Measurements from ENCODE around the gene KIF1A.

Gene KIF1A

DNA sequence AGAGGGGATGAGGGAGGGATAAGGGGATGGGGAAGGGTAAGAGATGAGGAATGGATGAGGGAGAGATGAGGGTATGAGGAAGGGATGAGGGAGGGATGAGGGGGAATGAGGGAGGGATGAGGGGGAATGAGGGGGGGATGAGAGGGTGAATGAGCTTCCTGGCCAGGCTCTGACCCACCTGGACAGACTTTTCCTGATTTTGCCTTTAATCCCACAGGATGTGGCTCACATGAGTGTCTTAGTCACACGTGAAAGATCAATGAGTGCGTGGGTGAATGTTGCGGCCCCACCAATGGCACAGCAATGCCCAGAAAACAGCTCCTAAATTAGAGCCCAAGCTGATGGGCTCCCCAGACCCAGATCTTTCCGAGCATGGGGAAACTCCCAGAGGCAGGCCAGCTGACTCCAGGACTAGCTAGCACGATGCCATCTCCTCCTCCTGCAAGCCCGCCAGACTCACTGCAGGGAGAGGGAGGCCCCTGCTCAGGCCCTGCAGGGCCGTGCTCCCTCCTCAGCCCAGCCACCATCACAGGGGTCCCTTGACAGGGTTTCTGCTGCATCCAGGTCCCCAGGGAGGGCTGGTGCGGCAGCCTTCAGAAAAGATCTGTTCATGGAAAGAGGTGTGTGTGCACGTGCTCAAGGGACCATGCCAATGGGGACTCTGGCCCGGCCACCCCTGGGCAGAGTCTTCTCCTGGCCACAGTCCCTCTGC, 87.0 kb downstream of the KIF1A start:
- no peak for DNase-seq

DNA sequence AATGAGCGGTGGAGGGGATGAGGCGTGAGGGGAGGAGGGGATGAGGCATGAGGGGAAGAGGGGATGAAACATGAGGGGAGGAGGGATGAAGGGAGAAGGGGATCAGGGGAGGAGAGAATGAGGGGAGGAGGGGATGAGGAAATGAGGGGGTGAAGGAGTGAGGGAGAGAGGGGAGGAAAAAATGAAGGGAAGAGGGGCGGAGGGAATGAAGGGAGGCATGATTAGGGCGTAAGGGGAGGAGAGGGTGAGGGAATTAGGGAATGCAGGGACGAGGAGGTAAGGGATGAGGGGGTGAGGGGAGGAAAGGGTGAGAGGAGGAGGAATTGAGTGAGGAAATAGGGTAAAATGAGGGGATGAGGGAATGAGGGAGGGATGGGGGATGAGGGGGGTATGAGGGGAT, 87.8 kb downstream of the KIF1A start:
- no peak for DNase-seq

DNA sequence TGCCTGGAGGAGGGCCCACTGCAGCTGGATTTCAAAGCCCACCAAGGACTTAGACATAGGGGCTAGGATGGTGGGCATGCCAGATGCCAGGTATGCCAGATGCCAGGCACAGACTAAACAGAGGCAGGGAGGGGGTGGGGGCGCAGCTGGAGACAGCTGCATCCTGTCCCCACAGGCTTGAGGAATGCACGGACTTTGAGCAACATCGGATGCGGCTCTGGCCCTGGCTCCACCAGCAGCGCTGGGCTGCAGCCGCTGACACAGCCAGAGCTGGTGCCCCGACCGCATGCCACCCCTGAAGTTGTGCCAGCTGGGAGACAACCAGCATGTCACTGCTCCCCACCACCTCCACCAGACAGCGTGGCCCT, 88.9 kb downstream of the KIF1A start:
- DNase-seq = no peak

DNA sequence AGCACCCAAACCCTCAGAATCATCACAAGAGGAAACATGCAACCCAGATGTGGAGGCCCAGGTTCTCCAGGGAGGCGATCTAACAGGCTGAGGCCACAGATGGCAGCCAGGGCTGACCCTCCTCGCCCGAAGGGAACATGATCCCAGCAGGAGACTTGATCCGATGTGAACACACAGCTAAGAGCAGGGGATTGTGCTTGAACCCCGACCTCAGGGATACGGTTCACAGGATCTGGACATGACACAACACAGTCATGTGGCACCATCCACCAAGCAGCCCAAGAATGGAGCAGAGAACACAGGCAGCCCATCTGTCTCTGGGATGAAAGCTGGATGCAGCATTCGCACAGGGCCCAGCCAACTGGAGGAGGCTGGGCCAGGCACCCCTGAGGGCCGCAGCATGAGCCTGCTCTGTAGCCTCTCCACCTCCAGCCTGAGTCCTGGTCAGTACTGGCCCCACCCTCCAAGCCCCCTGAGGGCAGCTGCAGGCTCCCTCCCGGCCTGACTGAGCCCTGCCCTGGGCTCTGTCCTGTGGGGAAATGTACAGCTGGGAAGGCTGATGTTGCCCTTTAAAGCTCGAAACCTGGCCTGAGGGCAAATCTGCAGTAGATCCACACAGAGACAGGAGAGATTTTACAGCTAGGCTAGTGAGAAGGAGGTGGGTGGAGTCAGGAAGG, 89.4 kb downstream of the KIF1A start:
- DNase-seq = no peak

DNA sequence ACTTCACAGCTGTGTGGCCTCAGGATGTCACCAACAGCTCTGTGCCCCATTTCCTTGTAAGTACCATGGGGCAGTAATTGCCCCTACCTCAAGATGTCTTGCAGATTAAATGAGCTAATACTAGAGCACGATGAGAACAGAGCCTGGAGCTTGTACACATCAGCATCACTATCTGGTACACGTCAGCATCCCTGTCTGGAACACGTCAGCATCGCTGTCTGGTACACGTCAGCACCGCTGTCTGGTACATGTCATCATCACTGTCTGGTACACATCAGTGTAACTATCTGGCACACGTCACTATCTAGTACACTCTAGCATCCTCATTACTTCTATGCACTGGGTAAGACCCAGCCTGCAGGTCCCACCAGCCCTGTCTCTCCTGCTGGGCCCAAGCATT, 91.2 kb downstream of the KIF1A start:
- no peak for DNase-seq

DNA sequence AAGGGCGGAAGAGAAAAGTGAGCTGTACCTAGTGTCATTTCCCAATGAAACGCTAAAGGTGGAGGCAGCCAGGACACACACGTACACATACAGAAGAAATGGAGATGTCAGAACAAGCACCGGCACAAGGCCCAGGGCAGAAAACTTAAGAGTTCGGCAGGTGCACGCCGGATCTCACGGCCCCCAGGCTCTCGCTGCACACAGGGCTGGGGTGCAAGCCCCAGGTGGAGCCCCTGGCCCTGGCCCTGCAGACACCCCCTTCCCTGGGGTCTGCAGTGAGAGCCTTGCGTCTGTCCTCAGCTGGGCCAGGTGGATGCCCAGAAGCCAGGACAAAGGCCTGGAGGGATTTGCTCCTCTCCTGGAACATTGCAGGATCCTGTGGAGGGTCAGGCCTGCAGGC, 91.7 kb downstream of the KIF1A start:
- no peak for DNase-seq

DNA sequence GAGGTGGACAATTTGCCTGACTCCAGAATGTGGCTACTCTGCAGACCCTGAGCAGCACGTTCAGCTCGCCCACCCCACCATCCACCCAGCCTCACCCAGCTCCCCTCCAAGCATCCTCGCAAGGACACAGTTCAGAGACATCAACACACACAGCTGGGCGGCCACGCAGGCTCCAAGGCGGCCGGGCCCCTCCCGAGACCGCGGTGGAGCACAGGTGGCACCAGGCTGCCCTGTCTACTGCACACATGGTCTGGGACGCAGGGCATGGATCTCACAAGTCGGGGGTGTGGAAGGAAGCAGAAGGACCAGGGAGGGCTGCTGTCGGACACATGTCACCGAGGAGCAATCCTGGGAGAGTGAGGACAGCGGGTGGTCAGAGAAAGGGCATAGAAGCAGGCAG, 92.1 kb downstream of the KIF1A start:
- no peak for DNase-seq

DNA sequence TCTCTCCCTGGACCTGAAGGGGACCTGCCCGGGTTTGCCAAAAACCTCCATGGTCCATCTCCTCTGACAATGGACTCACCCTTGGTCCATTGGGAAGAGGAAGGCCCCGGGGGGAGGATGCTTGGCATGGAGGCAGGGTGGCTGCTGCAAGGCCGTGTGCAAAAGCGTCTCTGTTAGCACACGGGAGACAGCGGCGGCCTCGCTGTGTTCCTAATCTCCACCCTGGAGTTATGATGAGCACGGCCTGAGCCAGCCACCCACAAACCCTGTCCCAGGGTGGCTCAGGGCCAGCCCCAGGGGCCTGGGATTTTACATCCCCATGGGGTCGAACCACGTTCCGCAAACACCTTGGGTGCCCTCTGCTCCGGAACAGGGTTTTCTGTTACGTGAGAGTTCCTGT, 92.6 kb downstream of the KIF1A start:
- DNase-seq = no peak

DNA sequence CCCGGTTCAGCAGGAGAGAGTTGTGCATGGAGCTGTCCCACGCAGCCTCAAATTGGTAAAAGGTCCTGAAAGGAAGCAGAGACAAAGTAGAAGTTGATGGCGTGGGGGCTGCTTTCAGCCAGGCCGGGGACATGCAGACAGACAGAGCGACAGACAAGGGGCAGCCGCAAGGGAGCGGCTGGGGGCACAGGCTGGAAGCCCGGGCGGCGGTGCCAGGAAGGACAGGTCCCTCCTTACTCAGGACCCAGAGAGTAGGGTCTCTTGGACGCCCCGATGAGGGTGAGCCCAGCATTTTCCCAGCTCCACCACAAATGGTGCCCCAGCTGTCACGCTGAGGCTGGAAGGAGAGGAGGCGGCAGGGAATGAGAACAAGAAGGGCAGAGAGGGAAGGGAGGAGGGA, 93.1 kb downstream of the KIF1A start:
- no peak for DNase-seq

DNA sequence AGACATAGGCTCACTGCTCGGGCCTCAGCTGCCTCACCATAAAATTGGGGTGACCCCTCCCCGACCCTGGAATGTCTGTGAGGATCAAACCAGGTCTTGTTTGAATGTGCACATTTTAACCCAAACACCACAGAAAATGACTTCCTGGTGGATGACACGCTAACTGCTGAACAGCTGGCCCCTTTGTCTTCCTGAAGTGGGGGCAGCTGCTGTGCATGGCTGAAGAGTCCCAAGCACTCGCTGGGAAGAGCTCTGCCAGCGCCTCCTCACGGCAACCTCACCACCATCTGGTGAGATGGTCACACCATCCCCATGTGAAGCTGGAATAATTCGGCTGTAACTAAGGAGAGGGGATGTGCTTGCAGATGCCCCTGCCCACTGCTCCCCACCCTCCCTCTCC, 94.3 kb downstream of the KIF1A start:
- DNase-seq = no peak

DNA sequence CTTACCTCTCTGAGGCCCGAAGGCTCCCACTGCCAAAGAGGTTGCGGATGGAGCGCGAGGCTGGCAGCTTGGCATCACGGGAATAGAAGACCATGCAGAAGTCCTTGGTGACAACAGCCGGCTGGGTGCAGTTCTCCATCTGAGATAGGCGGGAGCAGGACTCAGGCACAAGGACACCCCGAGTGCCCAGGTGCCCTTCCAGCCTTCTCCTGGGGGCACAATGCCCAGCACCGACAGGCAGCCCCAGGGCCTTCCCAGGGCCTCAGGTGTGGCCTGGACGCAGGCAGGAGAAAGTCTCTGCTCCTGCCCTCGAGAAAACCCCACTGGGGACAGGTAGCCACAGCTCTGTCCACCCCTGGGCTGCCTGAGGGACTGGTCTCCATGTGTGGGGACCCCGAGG, 94.8 kb downstream of the KIF1A start:
- no peak for DNase-seq

DNA sequence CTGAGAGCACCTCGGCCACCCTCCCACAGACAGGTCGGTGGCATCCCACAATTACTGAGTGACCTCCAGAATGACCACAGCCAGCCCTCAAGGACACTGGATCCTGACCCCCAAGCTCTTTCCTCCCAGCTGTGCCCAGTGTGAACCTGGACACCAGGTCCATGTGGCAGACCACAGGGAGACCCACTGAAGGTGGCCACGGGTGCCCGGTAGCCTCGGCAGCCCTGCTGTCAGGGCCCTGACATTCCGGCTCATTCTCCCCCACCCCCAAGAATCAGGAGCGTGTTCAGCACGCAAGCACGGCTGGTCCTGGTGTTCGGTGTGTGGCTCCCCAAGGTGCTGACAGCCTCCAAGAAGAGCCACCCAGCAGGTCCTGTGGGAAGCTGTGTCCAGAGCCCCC, 95.6 kb downstream of the KIF1A start:
- no peak for DNase-seq

DNA sequence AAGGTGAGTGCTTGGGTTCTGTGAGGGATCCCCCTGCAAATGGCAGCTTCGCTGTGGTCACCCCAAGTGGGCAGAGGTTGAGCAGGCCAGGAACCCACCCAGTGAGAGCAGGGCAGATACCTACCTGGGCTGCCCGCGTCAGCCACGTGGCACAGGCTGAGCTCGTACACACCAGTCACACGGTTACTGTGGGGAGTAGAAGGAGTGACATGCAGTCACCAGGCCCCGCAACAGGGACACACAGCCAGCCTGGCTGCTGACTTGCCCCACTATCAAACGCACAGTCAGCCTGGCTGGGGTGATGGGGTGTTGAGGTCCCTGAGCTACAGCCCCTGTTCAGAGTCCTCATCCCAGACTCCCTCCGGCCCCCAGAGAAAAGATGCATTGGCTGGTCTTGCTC, 96.2 kb downstream of the KIF1A start:
- DNase-seq = no peak

DNA sequence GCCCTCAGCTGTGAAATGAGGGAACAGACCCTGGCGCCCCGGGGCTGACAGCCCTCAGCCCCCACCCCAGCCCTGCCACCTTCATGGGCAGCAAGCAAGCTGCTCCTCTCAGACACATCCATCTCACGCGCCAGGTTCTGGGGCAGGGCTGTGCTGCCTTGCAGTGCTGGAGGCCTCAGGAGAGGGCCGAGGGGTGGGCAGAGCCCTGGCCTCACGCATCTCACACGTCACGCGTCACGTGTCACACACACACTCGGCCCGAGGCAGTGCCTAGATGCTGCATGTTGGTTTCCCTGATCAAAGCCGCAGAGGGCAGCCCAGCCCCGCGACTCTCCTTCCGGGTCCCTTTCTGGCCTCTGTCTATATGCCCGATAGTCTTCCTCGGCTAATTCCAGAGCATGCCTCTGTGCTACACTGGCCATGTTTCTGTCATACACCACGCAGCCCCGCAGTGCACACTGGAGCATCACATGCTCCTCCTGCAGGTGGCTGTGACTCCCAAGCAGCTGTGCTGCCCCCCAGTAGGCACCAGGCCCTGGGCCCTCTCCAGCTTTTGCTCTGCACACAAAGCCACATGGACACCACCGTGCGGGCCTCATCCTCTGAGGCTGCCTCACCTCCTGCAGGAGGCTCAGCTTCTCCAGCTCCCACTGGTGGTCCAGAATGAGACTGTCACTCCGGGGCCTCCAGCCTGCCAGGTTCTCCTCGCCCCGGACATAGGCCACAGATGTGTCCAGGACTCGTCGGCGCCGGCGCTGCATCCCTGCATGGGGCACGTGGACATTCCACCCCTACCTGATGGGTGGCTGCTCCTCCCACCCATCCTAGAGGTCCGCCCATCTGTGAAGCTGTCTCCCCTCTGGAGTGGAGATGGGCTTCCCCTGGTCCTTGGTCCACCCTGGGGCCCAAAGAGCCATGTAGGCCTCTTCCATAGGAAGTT, 97.0 kb downstream of the KIF1A start:
- DNase-seq = no peak

DNA sequence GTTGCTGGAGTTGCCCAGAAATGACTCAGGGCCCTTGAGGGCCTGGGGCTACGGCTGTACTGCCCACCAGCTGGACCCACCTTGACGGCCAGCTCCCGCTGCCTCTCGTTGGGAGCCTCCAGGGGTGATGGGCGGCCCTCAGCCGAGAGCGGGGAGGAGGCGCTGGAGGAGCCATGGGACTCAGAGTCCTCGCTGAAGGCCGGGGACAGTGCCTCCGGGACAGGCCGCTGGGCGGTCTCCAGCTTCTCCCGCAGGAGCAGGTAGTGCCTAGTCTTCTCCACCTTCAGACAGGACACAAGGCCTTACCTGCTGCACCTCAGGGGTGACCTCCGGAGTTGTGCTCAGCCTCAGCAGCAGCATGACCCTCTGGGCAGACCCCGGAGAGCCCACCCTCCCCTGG, 97.6 kb downstream of the KIF1A start:
- DNase-seq = no peak

DNA sequence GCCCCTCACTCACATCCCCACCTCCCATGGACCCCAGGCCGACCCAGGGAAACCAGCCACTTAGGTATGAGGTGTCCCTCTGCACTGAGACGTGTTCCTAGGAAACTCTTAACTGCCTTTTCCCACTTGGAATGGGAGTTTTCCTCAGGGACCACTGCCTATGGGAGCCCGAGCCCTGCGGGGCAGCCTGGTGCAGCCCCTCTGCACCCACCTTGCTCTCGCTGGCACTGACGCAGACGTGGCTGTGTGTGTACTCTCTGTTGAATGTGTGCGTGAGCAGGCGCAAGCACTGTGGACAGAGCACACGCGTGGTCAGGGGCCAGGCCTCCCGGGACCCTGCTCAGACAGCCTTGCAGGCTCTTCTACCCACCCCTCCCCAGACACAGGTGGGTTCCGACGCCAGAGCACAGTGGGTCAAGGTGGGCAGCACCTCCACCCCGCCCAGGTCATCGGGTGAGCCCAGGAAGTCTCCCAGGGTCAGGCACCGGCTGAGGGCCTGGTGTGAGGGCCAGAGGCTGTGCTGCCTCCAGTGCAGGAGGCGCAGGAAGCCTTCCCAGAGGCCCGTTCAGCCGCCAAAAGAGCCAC, 98.3 kb downstream of the KIF1A start:
- DNase-seq = no peak

DNA sequence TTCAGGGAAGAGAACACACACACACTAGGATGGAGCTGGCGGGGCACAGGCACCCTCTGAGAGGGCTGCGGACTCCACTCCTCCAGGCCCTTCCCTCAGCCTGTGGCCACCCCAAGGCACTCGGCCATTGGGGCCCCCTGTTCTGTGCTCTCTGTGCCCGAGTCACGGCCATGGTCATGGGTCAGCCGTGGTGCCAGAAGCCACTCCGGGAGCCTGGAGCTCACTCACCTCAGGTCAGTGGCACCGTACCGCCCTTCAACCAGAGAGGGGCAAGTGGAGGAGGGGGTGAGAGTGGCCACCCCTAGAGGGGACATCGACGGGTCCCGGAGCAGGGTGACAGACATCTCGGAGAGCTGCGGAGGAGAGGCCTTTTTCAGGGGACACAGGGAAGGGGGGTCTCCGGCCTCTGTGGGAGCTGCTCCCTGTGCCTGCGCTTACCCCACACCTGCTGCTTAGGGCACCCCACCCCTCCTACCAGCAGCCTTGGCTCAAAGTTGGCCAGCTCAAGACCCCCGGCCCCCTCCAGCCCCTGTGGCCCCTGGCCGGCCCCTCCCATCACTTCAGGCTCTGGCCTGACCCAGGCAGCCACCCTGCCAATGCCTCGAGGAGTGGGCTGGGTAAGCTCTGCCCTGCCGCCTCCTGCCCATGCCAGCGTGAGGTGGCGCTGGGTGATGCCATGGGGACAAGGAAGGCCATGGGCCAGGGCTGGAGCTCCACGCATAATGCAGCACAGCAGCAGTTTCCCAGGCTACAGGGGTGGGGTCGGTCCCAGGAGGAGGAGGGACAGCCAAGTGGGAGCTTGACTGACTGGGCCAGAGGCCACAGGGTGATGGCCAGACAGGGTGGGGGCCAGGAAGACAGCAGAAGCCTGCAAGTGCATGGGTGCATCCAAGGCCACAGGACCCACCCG, 99.1 kb downstream of the KIF1A start:
- no peak for DNase-seq

DNA sequence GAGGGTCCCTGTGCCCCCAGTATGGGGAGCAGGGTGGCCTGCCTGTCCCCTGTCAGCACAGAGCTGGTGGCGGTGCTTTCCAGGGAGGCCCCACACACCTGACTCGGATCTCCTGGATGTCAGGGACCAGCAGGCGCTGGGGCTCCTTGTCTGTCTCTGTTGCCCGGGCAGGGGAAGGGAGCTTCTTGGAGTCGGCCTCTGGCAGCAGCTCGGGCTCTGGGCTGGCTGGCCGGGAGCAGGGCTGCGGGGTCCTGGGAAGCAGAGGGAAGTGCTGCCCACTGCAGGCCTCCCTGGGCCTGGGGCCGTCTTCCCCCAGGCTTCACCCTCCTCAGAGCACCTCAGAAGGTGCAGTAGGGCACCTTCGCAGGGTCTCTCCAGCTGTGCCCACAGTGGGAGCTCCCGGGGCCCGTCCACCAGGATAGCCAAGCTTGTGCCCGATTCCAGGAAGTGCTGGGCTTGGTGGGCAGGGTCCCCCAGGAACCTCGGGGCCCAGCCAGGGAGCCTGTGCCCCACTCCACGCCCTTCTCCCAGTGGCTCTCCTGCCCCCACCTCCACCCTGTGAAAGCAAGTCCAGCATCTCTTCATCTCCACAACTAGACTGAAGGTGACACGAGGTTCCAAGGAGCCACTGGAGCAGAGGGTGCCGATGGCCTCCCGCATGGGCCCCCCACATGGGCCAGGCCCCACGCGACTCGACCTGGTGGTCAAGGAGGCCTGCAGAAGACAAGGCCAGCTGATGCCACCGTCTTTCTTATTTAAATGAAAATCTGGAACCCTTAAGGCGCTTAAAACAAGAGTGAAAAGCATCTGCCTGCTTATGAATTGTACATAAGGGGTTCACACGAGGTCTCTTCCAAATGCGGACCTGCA, 100.1 kb downstream of the KIF1A start:
- no peak for DNase-seq

DNA sequence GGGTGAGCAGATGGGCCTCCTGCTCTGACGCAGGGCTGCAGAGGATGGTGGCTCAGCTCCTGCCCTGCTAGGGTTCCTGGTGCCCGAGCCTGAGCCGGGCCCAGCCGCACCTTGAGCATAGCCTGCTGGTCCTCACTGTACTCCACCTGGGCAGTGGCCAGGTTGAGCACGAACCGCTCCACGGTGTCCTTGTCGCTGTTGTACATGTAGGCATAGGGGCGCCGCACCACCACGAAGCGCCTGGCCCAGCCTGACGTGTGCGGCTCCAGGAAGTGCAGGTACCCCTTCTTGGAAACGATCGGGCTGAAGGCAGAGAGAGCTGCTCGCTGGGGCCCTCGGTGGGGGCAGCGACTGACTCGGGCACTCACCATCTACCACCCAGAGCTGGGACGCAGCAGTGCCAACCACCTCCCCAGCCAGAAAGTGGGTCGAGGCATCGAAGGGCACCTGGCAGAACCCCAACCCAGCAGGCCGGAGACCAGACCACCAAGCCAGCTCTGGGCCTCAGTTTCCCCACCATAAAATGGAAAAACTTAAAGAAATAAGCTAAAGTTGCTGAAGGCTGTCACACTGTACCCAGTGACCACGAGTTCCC, 101.0 kb downstream of the KIF1A start:
- DNase-seq = no peak

DNA sequence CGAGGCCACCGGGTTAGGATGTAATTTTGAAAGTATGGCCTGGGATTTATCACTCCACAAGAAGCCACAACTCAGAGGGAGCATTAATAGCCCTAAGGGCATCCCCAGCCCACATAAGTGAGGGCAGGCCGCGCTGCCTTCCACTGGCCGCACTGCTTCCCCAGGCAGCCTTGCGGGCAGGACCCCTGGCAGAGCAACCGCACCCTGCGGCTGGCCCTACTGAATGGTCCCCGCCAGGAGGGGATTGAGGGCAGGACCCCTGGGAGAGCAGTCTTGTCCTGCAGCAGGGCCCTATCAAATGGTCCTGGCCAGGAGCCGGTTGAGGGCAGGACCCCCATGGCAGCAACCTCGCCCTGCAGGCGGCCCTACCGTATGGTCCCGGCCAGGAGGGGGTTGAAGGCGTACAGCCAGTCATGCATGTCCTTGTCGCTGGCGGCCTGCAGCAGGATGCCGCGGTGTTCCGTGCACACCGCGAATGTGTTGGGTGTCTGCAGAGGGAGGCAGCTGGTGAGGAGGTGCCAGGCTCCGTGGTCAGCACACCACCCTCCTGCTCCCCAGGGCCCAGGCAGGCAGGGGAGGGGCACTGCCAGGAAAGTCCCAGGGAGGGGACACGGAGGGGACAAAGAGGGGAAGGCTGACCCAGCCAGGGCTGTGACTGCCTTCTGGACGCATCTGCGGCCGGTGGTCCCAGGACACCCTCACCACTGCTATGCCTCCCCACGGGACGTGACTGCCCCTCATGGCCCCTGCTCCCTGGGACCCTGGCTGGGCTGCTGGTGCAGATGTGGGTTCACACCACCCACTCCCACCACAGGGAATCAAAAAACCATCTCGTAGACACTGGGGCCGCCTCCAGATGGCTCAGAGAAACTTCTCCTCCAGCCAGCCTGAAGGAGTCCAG, 102.1 kb downstream of the KIF1A start:
- no peak for DNase-seq
